H1 (cell line): ENCODE results near the gene CEP85L. TPM values are rescaled to one million over a fixed set of nuclear protein-coding genes. Genes with fewer than 3 reads are reported as not detected.

Experiments used
- CTCF ChIA-PET: fragments of 300-600 bp; sonication (Branson Sonifier 250); formaldehyde crosslinking; loops from one replicate; lab custom pipeline; 2021; ENCODE audit not compliant: partially characterized antibody; lab: Charles Lee
- POLR2A ChIA-PET: fragments of 300-600 bp; sonication (Branson Sonifier 250); formaldehyde crosslinking; loops from one replicate; lab custom pipeline; 2021; ENCODE audit warnings: inconsistent platforms; ENCODE audit not compliant: partially characterized antibody; lab: Charles Lee
- DNase-seq, 2 experiments: peaks; one replicate each; pipeline versions ENCODE4 v3.0.0 to v3.0.0-alpha.2; 2010 to 2022; ENCODE audit warnings: low spot score in 2 of 2, low read depth in 1 of 2, mixed read lengths in 1 of 2
- FAIRE-seq: peaks from 2 replicates; lab custom pipeline; 2011; peaks lifted over from hg19 to GRCh38; lab: Jason Lieb, UNC
- H2AFZ ChIP-seq: 2 replicates; pipeline ENCODE4 v1.8.1; 2012; ENCODE audit warnings: low read length, inconsistent platforms
- H2AK5ac ChIP-seq: 2 replicates; pipeline ENCODE4 v1.6.1; 2013; ENCODE audit warnings: low read depth, low read length
- H2BK120ac ChIP-seq: replicated peaks from 2 replicates; pipeline ENCODE3; 2013; ENCODE audit warnings: low read depth, low read length, inconsistent platforms
- H2BK12ac ChIP-seq: 2 replicates; pipeline ENCODE4 v1.6.1; 2013; ENCODE audit warnings: low read depth, low read length
- H2BK15ac ChIP-seq: 2 replicates; pipeline ENCODE4 v1.6.1; 2013; ENCODE audit warnings: low read length
- H2BK20ac ChIP-seq: 2 replicates; pipeline ENCODE4 v1.6.1; 2013; ENCODE audit warnings: low read length
- H2BK5ac ChIP-seq: 2 replicates; pipeline ENCODE4 v1.6.1; 2013; ENCODE audit warnings: low read depth, low read length
- H3K14ac ChIP-seq: 2 replicates; pipeline ENCODE4 v1.6.1; 2013; ENCODE audit warnings: inconsistent platforms; ENCODE audit not compliant: insufficient read length
- H3K18ac ChIP-seq: 2 replicates; pipeline ENCODE4 v1.6.1; 2013; ENCODE audit warnings: low read length; ENCODE audit errors: extremely low read depth
- H3K23ac ChIP-seq: 2 replicates; pipeline ENCODE4 v1.6.1; 2013; ENCODE audit warnings: inconsistent platforms; ENCODE audit not compliant: insufficient read length
- H3K23me2 ChIP-seq: 2 replicates; pipeline ENCODE4 v1.6.1; 2013; ENCODE audit warnings: low read depth, low read length
- H3K27ac ChIP-seq: 2 replicates; pipeline ENCODE4 v1.6.1; 2011; ENCODE audit warnings: low read depth, low read length, inconsistent platforms
- H3K27me3 ChIP-seq, 4 experiments: replicated peaks in 1 of 4; 1 replicate in 1 of 4; 2 replicates in 3 of 4; pipeline versions ENCODE4 v1.6.1 to v1.8.1; 2011 to 2013; ENCODE audit warnings: low read length in 3 of 4, mild to moderate bottlenecking in 3 of 4, inconsistent platforms in 2 of 4, mixed read lengths in 2 of 4, moderate library complexity in 1 of 4; ENCODE audit not compliant: control insufficient read depth in 3 of 4, insufficient read depth in 3 of 4; ENCODE audit errors: extremely low read depth in 1 of 4
- H3K36me3 ChIP-seq, 4 experiments: 2 replicates each; pipeline versions ENCODE4 v1.6.1 to v1.8.1; 2011 to 2013; ENCODE audit warnings: mild to moderate bottlenecking in 4 of 4, low read length in 3 of 4, moderate library complexity in 2 of 4, control low read depth in 1 of 4, inconsistent platforms in 1 of 4; ENCODE audit not compliant: insufficient read depth in 4 of 4, control insufficient read depth in 2 of 4
- H3K4ac ChIP-seq: replicated peaks from 2 replicates; pipeline ENCODE3; 2013; ENCODE audit warnings: low read length, low read depth, mixed read lengths, inconsistent platforms; ENCODE audit not compliant: insufficient read length
- H3K4me1 ChIP-seq, 4 experiments: replicated peaks in 1 of 4; 1 replicate in 1 of 4; 2 replicates in 3 of 4; pipeline versions ENCODE4 v1.6.1 to v1.8.1; 2011 to 2013; ENCODE audit warnings: low read length in 3 of 4, inconsistent platforms in 2 of 4, mixed read lengths in 1 of 4; ENCODE audit not compliant: insufficient read depth in 4 of 4, control insufficient read depth in 3 of 4
- H3K4me2 ChIP-seq, 2 experiments: 2 replicates each; pipeline versions ENCODE4 v1.6.1 to v1.8.1; 2011 to 2013; ENCODE audit warnings: low read depth in 2 of 2, low read length in 2 of 2, control low read depth in 1 of 2, inconsistent platforms in 1 of 2, mild to moderate bottlenecking in 1 of 2; ENCODE audit not compliant: insufficient read depth in 1 of 2
- H3K4me3 ChIP-seq, 4 experiments: fragments of 200-600, 300-600 bp in 1 of 4; sonication (generic), shearing (Covaris generic), sonication (Bioruptor Twin) in 1 of 4; 2 replicates each; pipeline versions ENCODE4 v1.5.1 to v1.8.1; 2011 to 2016; ENCODE audit warnings: low read length in 4 of 4, low read depth in 3 of 4, control low read depth in 2 of 4, inconsistent platforms in 2 of 4, mild to moderate bottlenecking in 2 of 4, mixed read lengths in 1 of 4, moderate library complexity in 1 of 4; ENCODE audit not compliant: insufficient read depth in 2 of 4; ENCODE audit errors: extremely low read depth in 1 of 4
- H3K56ac ChIP-seq: replicated peaks from 2 replicates; pipeline ENCODE3; 2013; ENCODE audit warnings: low read depth, mild to moderate bottlenecking, mixed read lengths, low read length, inconsistent platforms; ENCODE audit not compliant: insufficient read length
- H3K79me1 ChIP-seq: 2 replicates; pipeline ENCODE4 v1.6.1; 2013; ENCODE audit warnings: low read depth, low read length, control low read depth
- H3K79me2 ChIP-seq, 2 experiments: 2 replicates each; pipeline versions ENCODE4 v1.6.1 to v1.8.1; 2012 to 2013; ENCODE audit warnings: low read length in 2 of 2, mild to moderate bottlenecking in 2 of 2, inconsistent platforms in 1 of 2; ENCODE audit not compliant: insufficient read depth in 2 of 2, control insufficient read depth in 1 of 2
- H3K9ac ChIP-seq, 4 experiments: replicated peaks in 1 of 4; 1 replicate in 1 of 4; 2 replicates in 3 of 4; pipeline versions ENCODE4 v1.6.1 to v1.8.1; 2011 to 2013; ENCODE audit warnings: low read depth in 3 of 4, low read length in 3 of 4, control low read depth in 2 of 4, mild to moderate bottlenecking in 2 of 4, moderate library complexity in 2 of 4, inconsistent platforms in 1 of 4; ENCODE audit errors: extremely low read depth in 1 of 4
- H3K9me3 ChIP-seq, 2 experiments: 2 replicates each; pipeline versions ENCODE4 v1.6.1 to v1.8.1; 2012 to 2013; ENCODE audit warnings: mild to moderate bottlenecking in 2 of 2, moderate library complexity in 2 of 2, control low read depth in 1 of 2, inconsistent platforms in 1 of 2, low read depth in 1 of 2, low read length in 1 of 2, mixed read lengths in 1 of 2; ENCODE audit not compliant: insufficient read depth in 2 of 2
- H4K20me1 ChIP-seq, 2 experiments: replicated peaks in 1 of 2; 2 replicates each; pipeline versions ENCODE3 to v1.8.1; 2011 to 2013; ENCODE audit warnings: inconsistent platforms in 2 of 2, low read length in 2 of 2, mild to moderate bottlenecking in 1 of 2; ENCODE audit not compliant: insufficient read depth in 2 of 2, control insufficient read depth in 1 of 2
- H4K5ac ChIP-seq: 2 replicates; pipeline ENCODE4 v1.6.1; 2013; ENCODE audit warnings: low read length, low read depth, mixed read lengths, inconsistent platforms; ENCODE audit not compliant: insufficient read length
- H4K8ac ChIP-seq: 2 replicates; pipeline ENCODE4 v1.8.0; 2013; ENCODE audit warnings: mild to moderate bottlenecking, moderate library complexity, low read length, inconsistent platforms; ENCODE audit not compliant: insufficient read depth; ENCODE audit errors: extremely low read depth
- H4K91ac ChIP-seq: replicated peaks from 2 replicates; pipeline ENCODE3; 2013; ENCODE audit warnings: low read length, mixed read lengths, inconsistent platforms; ENCODE audit not compliant: insufficient read length
- ATF2 ChIP-seq: IDR thresholded peaks from 2 replicates; pipeline ENCODE4 v1.6.1; 2012; ENCODE audit warnings: low read length, inconsistent platforms
- CBX8 ChIP-seq: fragments of 300-800, 300-1000 bp; sonication (generic); IDR thresholded peaks from 2 replicates; pipeline ENCODE4 v1.7.1; 2016; ENCODE audit warnings: low read depth, low read length, borderline replicate concordance
- CHD1 ChIP-seq: IDR thresholded peaks from 2 replicates; pipeline ENCODE4 v1.6.1; 2012; ENCODE audit warnings: low read depth, low read length, improper control_type of control experiment
- CTBP2 ChIP-seq: IDR thresholded peaks from 2 replicates; pipeline ENCODE4 v1.7.0; 2011; ENCODE audit warnings: borderline replicate concordance, mild to moderate bottlenecking, moderate library complexity, mixed read lengths, low read length; ENCODE audit not compliant: insufficient read depth, insufficient read length
- KDM5A ChIP-seq: fragments of 200-600 bp; IDR thresholded peaks from 2 replicates; pipeline ENCODE4 v1.7.1; 2012; ENCODE audit warnings: mild to moderate bottlenecking, low read length, inconsistent platforms, mixed read lengths
- POU5F1 ChIP-seq: IDR thresholded peaks from 2 replicates; pipeline ENCODE4 v1.6.1; 2011; ENCODE audit warnings: low read depth, mild to moderate bottlenecking, low read length, moderate library complexity
- RBBP5 ChIP-seq: IDR thresholded peaks from 2 replicates; pipeline ENCODE4 v1.7.1; 2012; ENCODE audit warnings: low read depth, mild to moderate bottlenecking, inconsistent platforms, low read length, moderate library complexity, borderline replicate concordance
- SIRT6 ChIP-seq: IDR thresholded peaks from one replicate; pipeline ENCODE4 v1.7.1; 2012; ENCODE audit warnings: low read length, inconsistent platforms
- SP4 ChIP-seq: IDR thresholded peaks from 2 replicates; pipeline ENCODE4 v1.6.1; 2012; ENCODE audit warnings: low read length, inconsistent platforms
- WGBS, 2 experiments: shearing (Covaris generic) in 1 of 2; methylation state at CpG; one replicate each; pipeline versions ENCODE4 v1.1.6 to v1.1.7; 2013 to 2015; ENCODE audit warnings: low lambda C conversion rate in 2 of 2, mixed read lengths in 2 of 2, inconsistent platforms in 1 of 2, low coverage in 1 of 2, missing lambda C conversion rate in 1 of 2; ENCODE audit not compliant: insufficient replicate concordance in 2 of 2, insufficient coverage in 1 of 2, insufficient read length in 1 of 2; ENCODE audit errors: extremely low coverage in 1 of 2, missing lambda C conversion rate in 1 of 2; 5-methylcytosine and 5-hydroxymethylcytosine counted together
- polyA plus RNA-seq, 7 experiments: library from polyadenylated mRNA; depleted of rRNA in 3 of 7; stranded (reverse) in 5 of 7; unstranded in 2 of 7; fragments of >200 nt in 5 of 7; fragments of 200-250 nt in 2 of 7; gene quantifications; 1 replicate in 5 of 7; 2 replicates in 1 of 7; 4 replicates in 1 of 7; pipeline versions ENCODE4 v1.2.1 to v1.2.3, GENCODE V29; 2011 to 2013; ENCODE audit warnings: missing spikeins in 2 of 7, mixed read lengths in 2 of 7
- total RNA-seq: library from RNA; stranded (reverse); fragmentation: NEBNext Ultra II Directional; extraction: Animal tissue kit (Norgen Biotek cat#: 25700); gene quantifications from 2 replicates; pipeline ENCODE4 v1.2.1, GENCODE V29; 2021
- TF ChIP-seq, protein P1 (sequence below): IDR thresholded peaks from 2 replicates; pipeline ENCODE4 v1.6.1; 2011; ENCODE audit warnings: low read depth, mild to moderate bottlenecking, low read length; ENCODE audit not compliant: insufficient read depth

Gene CEP85L
- total and polyA plus RNA-seq, 2 of the 8 experiments (the other 6 are each of a cell fraction or from before 2014, with no cell fraction given): 3.2 to 27.6 TPM

DNA sequence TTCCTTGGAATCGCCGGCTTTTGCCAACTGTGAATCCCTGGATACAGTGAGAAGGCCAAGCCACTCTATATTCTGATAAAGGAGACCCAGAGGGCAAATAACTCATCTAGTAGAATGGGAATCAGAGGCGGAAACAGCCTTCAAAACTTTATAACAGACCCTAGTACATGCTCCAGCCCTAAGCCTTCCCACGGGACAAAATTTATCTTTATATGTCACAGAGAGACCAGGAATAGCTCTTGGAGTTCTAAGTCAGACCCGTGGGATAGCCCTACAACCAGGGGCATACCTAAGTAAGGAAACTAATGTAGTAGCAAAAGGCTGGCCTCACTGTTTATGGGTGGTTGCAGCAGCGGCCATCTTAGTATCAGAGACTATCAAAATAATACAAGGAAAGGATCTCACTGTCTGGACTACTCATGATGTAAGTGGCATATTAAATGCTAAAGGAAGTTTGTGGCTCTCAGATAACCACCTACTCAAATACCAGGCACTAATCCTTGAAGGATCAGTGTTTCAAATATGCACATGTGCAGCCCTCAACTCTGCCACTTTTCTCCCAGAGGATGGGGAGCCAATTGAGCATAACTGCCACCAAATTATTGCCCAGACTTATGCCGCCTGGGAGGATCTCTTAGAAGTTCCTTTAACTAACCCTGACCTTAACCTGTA lies 29.5 kb downstream of the CEP85L start:
- Histone ChIP-seq H3K9ac (no peak overlapping the region), H2BK120ac (no peak overlapping the region), H4K20me1 (no peaks in the 10 kb centered on the region), H3K4me2 (no peak overlapping the region), H4K5ac (no peak overlapping the region), H4K8ac (no peak overlapping the region), H3K4ac (no peak overlapping the region), H3K4me1 (no peaks in the 10 kb centered on the region), H2BK12ac (no peak overlapping the region), H4K91ac (no peak overlapping the region), H2AK5ac (no peak overlapping the region), H3K36me3 (peaks cover 0 to 5% (median 0%) of the 10 kb centered on the region in 4 experiments; a peak in 1 of 8 replicates), H3K18ac (no peak overlapping the region), H2AFZ (no peak overlapping the region), H2BK5ac (no peak overlapping the region), H3K27ac (no peak overlapping the region), H3K56ac (no peak overlapping the region), H3K9me3 (peaks cover 10 to 13% of the 10 kb centered on the region in 2 experiments; a peak in 2 of 4 replicates), H3K23me2 (no peaks in the 10 kb centered on the region), H3K14ac (no peak overlapping the region), H2BK15ac (no peak overlapping the region), H3K23ac (no peak overlapping the region), H2BK20ac (no peak overlapping the region), H3K79me1 (no peaks in the 10 kb centered on the region; the same call in 1 of the 2 replicates), H3K4me3 (no peak overlapping the region), H3K79me2 (no peaks in the 10 kb centered on the region; a peak in 1 of 4 replicates), H3K27me3 (no peaks in the 10 kb centered on the region)
- ChIA-PET POLR2A (no interaction called here), CTCF (interaction anchor here (1.5 kb wide), 1 partner anchor 15 kb away, joined by 4 read pairs; no protein-coding TSS in a partner anchor)
- TF ChIP-seq CBX8 (no peak), CHD1 (no peak), ATF2 (no peak), POU5F1 (no peak), SIRT6 (no peak), CTBP2 (no peak), SP4 (no peak), KDM5A (no peak), RBBP5 (no peak)
- TF ChIP-seq, protein P1, sequence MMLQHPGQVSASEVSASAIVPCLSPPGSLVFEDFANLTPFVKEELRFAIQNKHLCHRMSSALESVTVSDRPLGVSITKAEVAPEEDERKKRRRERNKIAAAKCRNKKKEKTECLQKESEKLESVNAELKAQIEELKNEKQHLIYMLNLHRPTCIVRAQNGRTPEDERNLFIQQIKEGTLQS: no peak
- no peak for DNase-seq
- 96% methylated on average over 7 of the region's 7 CpGs; no CpG with 5 or more reads in 1 of the 2 experiments for WGBS, 2 experiments
- FAIRE-seq: no peak
